Fibroblast of lung (primary cell): ENCODE data around the gene SELENOO.

Experiments
- EZH2 ChIP-seq: IDR thresholded peaks from 2 replicates; pipeline ENCODE4 v1.5.1; 2012; ENCODE audit warnings: low read length, control low read depth, mild to moderate bottlenecking; ENCODE audit errors: missing control alignments
- TF ChIP-seq, protein P1 (sequence below), 2 donors: IDR thresholded peaks in 1 of 2; conservative IDR thresholded peaks in 1 of 2; 1 replicate in 1 of 2; 2 replicates in 1 of 2; pipeline ENCODE4 v1.5.1; 2011 to 2012; ENCODE audit warnings: low read length in 2 of 2, control low read depth in 1 of 2, inconsistent platforms in 1 of 2, low read depth in 1 of 2, mild to moderate bottlenecking in 1 of 2

- TF ChIP-seq, protein P1, sequence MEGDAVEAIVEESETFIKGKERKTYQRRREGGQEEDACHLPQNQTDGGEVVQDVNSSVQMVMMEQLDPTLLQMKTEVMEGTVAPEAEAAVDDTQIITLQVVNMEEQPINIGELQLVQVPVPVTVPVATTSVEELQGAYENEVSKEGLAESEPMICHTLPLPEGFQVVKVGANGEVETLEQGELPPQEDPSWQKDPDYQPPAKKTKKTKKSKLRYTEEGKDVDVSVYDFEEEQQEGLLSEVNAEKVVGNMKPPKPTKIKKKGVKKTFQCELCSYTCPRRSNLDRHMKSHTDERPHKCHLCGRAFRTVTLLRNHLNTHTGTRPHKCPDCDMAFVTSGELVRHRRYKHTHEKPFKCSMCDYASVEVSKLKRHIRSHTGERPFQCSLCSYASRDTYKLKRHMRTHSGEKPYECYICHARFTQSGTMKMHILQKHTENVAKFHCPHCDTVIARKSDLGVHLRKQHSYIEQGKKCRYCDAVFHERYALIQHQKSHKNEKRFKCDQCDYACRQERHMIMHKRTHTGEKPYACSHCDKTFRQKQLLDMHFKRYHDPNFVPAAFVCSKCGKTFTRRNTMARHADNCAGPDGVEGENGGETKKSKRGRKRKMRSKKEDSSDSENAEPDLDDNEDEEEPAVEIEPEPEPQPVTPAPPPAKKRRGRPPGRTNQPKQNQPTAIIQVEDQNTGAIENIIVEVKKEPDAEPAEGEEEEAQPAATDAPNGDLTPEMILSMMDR (conservative IDR thresholded peaks at IDR 0.05 in 1 of 2, IDR thresholded peaks at IDR 0.05 in 1 of 2; ENCODE audit: low read depth in 1 of 2, low read length in 2 of 2): no peak
- TF ChIP-seq EZH2: peak; percentile 90
These were observed 31.5 kb upstream of the SELENOO start for GRCh38 chr22:50169181-50169759.
